ENCODE results near the gene IL7R.
A peak's percentile ranks its signal among the peaks of the same experiment; 100 is the strongest.
"Not testable (repeated sequence)": the region's sequence is repeated elsewhere in the genome, so short reads cannot be mapped to it uniquely, and the experiment has no call there.

The IL7R gene

GRCh38 chr5:35850967-35851680 lies 5.6 kb upstream of the IL7R start:
- DNase-seq (ENCODE audit: low read depth): peak; percentile 28
- no peak overlapping the region for H3K4me3 ChIP-seq (replicated peaks; ENCODE audit: low read depth, low read length)
- TF ChIP-seq CTCF (IDR thresholded peaks at IDR 0.05; ENCODE audit: low read length, missing control alignments): no peak

GRCh38 chr5:35852084-35852734 lies 4.5 kb upstream of the IL7R start:
- TF ChIP-seq CTCF (IDR thresholded peaks at IDR 0.05; ENCODE audit: low read length, missing control alignments): no peak
- no peak for DNase-seq (ENCODE audit: low read depth)
- no peak overlapping the region for H3K4me3 ChIP-seq (replicated peaks; ENCODE audit: low read depth, low read length)

GRCh38 chr5:35852773-35853172 lies 3.9 kb upstream of the IL7R start:
- H3K4me3 ChIP-seq (replicated peaks; ENCODE audit: low read depth, low read length): no peak overlapping the region
- TF ChIP-seq CTCF (IDR thresholded peaks at IDR 0.05; ENCODE audit: low read length, missing control alignments): no peak
- no peak for DNase-seq (ENCODE audit: low read depth)

- no peak overlapping the region for H3K4me3 ChIP-seq (replicated peaks; ENCODE audit: low read depth, low read length)
- TF ChIP-seq CTCF (IDR thresholded peaks at IDR 0.05; ENCODE audit: low read length, missing control alignments): no peak
- DNase-seq (ENCODE audit: low read depth): no peak
Measured at GRCh38 chr5:35853631-35854030, 3.1 kb upstream of the IL7R start.

- H3K4me3 ChIP-seq (replicated peaks; ENCODE audit: low read depth, low read length): no peak overlapping the region
- TF ChIP-seq CTCF (IDR thresholded peaks at IDR 0.05; ENCODE audit: low read length, missing control alignments): no peak
- no peak for DNase-seq (ENCODE audit: low read depth)
Measured at GRCh38 chr5:35854248-35854647, 2.4 kb upstream of the IL7R start.

GRCh38 chr5:35855187-35855586 lies 1.5 kb upstream of the IL7R start:
- H3K4me3 ChIP-seq (replicated peaks; ENCODE audit: low read depth, low read length): no peak overlapping the region
- no peak for TF ChIP-seq CTCF (IDR thresholded peaks at IDR 0.05; ENCODE audit: low read length, missing control alignments)
- DNase-seq (ENCODE audit: low read depth): no peak

GRCh38 chr5:35856186-35856764 lies 416 bp upstream of the IL7R start:
- DNase-seq (ENCODE audit: low read depth); H3K4me3 ChIP-seq (replicated peaks; ENCODE audit: low read depth, low read length): not testable (repeated sequence)

Measured in fibroblast of pulmonary artery (primary cell).